Measurements from ENCODE around the gene RPUSD1.

DNA sequence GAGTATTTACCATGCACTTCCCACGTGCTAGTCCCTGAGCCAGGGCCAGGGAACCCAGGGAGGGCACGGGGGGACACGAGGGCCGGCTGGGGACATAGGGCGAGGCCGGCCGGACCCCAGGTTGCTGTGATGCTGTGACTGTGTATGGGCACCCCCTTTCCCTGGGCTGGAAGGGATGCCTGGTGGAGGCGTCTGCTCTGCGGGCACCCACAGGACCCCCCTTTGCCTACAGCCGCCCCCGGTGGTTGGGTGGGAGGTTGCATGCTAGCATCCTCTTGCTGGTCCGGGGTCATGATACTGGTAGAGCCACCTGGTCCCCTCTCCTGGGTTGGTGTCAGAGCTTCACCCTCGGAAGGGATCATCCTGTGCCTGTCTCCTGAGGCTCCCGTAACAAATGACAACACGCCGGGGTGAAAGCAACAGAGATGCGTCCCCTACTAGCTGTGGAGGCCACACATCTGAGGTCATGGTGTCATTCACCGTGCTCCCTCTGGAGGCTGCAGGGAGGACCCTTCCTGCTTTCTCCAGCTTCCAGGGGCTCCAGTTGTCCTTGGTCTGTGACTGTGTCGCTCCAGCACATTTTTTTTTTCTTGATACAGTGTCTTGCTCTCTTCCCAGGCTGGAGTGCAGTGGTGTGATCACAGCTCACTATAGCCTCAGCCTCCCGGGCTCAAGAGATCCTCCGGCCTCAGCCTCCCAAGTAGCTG, 44.2 kb downstream of the RPUSD1 start:
- TF ChIP-seq, protein P1, sequence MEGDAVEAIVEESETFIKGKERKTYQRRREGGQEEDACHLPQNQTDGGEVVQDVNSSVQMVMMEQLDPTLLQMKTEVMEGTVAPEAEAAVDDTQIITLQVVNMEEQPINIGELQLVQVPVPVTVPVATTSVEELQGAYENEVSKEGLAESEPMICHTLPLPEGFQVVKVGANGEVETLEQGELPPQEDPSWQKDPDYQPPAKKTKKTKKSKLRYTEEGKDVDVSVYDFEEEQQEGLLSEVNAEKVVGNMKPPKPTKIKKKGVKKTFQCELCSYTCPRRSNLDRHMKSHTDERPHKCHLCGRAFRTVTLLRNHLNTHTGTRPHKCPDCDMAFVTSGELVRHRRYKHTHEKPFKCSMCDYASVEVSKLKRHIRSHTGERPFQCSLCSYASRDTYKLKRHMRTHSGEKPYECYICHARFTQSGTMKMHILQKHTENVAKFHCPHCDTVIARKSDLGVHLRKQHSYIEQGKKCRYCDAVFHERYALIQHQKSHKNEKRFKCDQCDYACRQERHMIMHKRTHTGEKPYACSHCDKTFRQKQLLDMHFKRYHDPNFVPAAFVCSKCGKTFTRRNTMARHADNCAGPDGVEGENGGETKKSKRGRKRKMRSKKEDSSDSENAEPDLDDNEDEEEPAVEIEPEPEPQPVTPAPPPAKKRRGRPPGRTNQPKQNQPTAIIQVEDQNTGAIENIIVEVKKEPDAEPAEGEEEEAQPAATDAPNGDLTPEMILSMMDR (IDR thresholded peaks at IDR 0.05), result peak; percentile 43; the same call in 1 of the 2 replicates
- TF ChIP-seq, protein P2, sequence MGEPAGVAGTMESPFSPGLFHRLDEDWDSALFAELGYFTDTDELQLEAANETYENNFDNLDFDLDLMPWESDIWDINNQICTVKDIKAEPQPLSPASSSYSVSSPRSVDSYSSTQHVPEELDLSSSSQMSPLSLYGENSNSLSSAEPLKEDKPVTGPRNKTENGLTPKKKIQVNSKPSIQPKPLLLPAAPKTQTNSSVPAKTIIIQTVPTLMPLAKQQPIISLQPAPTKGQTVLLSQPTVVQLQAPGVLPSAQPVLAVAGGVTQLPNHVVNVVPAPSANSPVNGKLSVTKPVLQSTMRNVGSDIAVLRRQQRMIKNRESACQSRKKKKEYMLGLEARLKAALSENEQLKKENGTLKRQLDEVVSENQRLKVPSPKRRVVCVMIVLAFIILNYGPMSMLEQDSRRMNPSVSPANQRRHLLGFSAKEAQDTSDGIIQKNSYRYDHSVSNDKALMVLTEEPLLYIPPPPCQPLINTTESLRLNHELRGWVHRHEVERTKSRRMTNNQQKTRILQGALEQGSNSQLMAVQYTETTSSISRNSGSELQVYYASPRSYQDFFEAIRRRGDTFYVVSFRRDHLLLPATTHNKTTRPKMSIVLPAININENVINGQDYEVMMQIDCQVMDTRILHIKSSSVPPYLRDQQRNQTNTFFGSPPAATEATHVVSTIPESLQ (CRISPR knock-in tag; IDR thresholded peaks at IDR 0.05), result no peak
- TF ChIP-seq FOXJ3 (CRISPR knock-in tag; IDR thresholded peaks at IDR 0.05; ENCODE audit: borderline replicate concordance) (no peak), USF1 (CRISPR knock-in tag; IDR thresholded peaks at IDR 0.05) (no peak), GABPB1 (CRISPR knock-in tag; IDR thresholded peaks at IDR 0.05) (no peak)
- TF ChIP-seq, protein P3, sequence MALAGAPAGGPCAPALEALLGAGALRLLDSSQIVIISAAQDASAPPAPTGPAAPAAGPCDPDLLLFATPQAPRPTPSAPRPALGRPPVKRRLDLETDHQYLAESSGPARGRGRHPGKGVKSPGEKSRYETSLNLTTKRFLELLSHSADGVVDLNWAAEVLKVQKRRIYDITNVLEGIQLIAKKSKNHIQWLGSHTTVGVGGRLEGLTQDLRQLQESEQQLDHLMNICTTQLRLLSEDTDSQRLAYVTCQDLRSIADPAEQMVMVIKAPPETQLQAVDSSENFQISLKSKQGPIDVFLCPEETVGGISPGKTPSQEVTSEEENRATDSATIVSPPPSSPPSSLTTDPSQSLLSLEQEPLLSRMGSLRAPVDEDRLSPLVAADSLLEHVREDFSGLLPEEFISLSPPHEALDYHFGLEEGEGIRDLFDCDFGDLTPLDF (CRISPR knock-in tag; IDR thresholded peaks at IDR 0.05), result no peak
